ENCODE results near the gene MMP19.

DNA sequence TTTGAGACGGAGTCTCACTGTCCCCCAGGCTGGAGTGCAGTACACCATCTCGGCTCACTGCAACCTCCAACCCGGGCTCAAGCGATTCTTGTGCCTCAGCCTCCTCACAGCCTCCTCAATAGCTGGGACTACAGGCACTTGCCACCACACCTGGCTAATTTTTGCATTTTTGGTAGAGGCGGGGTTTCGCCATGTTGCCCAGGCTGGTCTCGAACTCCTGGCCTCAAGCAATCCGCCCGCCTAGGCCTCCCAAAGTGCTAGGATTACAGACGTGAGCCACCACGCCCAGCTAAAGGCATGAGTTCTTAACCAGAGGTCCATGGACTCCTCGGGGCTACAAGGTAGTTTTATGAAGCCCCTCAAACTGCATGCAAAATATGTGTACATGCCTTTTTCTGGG lies 27.3 kb downstream of the MMP19 start:
- TF ChIP-seq POLR2A (IDR thresholded peaks at IDR 0.05) (no peak), POLR2AphosphoS5 (IDR thresholded peaks at IDR 0.05) (no peak), EP300 (IDR thresholded peaks at IDR 0.05) (no peak)
- TF ChIP-seq, protein P1, sequence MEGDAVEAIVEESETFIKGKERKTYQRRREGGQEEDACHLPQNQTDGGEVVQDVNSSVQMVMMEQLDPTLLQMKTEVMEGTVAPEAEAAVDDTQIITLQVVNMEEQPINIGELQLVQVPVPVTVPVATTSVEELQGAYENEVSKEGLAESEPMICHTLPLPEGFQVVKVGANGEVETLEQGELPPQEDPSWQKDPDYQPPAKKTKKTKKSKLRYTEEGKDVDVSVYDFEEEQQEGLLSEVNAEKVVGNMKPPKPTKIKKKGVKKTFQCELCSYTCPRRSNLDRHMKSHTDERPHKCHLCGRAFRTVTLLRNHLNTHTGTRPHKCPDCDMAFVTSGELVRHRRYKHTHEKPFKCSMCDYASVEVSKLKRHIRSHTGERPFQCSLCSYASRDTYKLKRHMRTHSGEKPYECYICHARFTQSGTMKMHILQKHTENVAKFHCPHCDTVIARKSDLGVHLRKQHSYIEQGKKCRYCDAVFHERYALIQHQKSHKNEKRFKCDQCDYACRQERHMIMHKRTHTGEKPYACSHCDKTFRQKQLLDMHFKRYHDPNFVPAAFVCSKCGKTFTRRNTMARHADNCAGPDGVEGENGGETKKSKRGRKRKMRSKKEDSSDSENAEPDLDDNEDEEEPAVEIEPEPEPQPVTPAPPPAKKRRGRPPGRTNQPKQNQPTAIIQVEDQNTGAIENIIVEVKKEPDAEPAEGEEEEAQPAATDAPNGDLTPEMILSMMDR (IDR thresholded peaks at IDR 0.05), result no peak

Data from gastroesophageal sphincter (tissue), 3 donors.